CD14-positive monocyte (primary cell): ENCODE data around the gene MPC1. TPM values are rescaled to one million over a fixed set of nuclear protein-coding genes. Genes with fewer than 3 reads are reported as not detected.

Experiments
- DNase-seq, 3 donors: peaks; one replicate each; pipeline ENCODE4 v3.0.0-alpha.2; 2011 to 2022
- H2AFZ ChIP-seq: 2 replicates; pipeline ENCODE4 v1.6.0; 2012; ENCODE audit warnings: mild to moderate bottlenecking, low read depth, low read length, inconsistent platforms; ENCODE audit not compliant: insufficient read depth, poor library complexity, severe bottlenecking
- H3K27ac ChIP-seq, 2 donors: 1 replicate in 1 of 2; 2 replicates in 1 of 2; pipeline ENCODE4 v1.5.1; 2012 to 2013; ENCODE audit warnings: low read length in 2 of 2, control low read depth in 1 of 2, inconsistent platforms in 1 of 2, low read depth in 1 of 2, mild to moderate bottlenecking in 1 of 2
- H3K27me3 ChIP-seq, 2 donors: one replicate each; pipeline versions ENCODE4 v1.6.0 to v1.6.1; 2011 to 2013; ENCODE audit warnings: low read length in 2 of 2; ENCODE audit not compliant: control insufficient read depth in 2 of 2, insufficient read depth in 2 of 2
- H3K36me3 ChIP-seq, 2 donors: replicated peaks in 1 of 2; 1 replicate in 1 of 2; 2 replicates in 1 of 2; pipeline versions ENCODE4 v1.5.1 to v1.6.1; 2012 to 2013; ENCODE audit warnings: low read length in 2 of 2, control low read depth in 1 of 2, inconsistent platforms in 1 of 2, mild to moderate bottlenecking in 1 of 2; ENCODE audit not compliant: insufficient read depth in 2 of 2, control insufficient read depth in 1 of 2
- H3K4me1 ChIP-seq, 2 donors: 1 replicate in 1 of 2; 2 replicates in 1 of 2; pipeline versions ENCODE4 v1.5.1 to v1.6.1; 2012 to 2013; ENCODE audit warnings: low read length in 2 of 2, control low read depth in 1 of 2, inconsistent platforms in 1 of 2, mild to moderate bottlenecking in 1 of 2, moderate library complexity in 1 of 2; ENCODE audit not compliant: insufficient read depth in 2 of 2, control insufficient read depth in 1 of 2
- H3K4me2 ChIP-seq: replicated peaks from 2 replicates; pipeline ENCODE3; 2012; ENCODE audit warnings: low read length, moderate library complexity, mild to moderate bottlenecking; ENCODE audit not compliant: poor library complexity, severe bottlenecking; ENCODE audit errors: extremely low read depth
- H3K4me3 ChIP-seq, 3 experiments: fragments of 200-600 bp in 1 of 3; sonication (generic) in 1 of 3; replicated peaks in 1 of 3; 1 replicate in 2 of 3; 2 replicates in 1 of 3; pipeline ENCODE4 v1.5.1; 2011 to 2013; ENCODE audit warnings: low read length in 3 of 3, mild to moderate bottlenecking in 3 of 3, control low read depth in 2 of 3, low read depth in 2 of 3, inconsistent platforms in 1 of 3, moderate library complexity in 1 of 3
- H3K79me2 ChIP-seq: 2 replicates; pipeline ENCODE4 v1.6.0; 2012; ENCODE audit warnings: mild to moderate bottlenecking, control low read depth, inconsistent platforms, low read length, moderate library complexity; ENCODE audit not compliant: insufficient read depth
- H3K9ac ChIP-seq: 2 replicates; pipeline ENCODE4 v1.6.0; 2017; ENCODE audit warnings: low read length, mild to moderate bottlenecking; ENCODE audit not compliant: insufficient read depth, poor library complexity, severe bottlenecking
- H3K9me3 ChIP-seq, 2 donors: replicated peaks in 1 of 2; 1 replicate in 1 of 2; 2 replicates in 1 of 2; pipeline versions ENCODE4 v1.5.1 to v1.6.1; 2012 to 2013; ENCODE audit warnings: low read length in 2 of 2, control low read depth in 1 of 2; ENCODE audit not compliant: control insufficient read depth in 1 of 2, insufficient read depth in 1 of 2
- H4K20me1 ChIP-seq: 2 replicates; pipeline ENCODE4 v1.6.0; 2012; ENCODE audit warnings: mild to moderate bottlenecking, low read length, control low read depth, moderate library complexity; ENCODE audit not compliant: insufficient read depth
- H3K27ac Mint-ChIP-seq, 7 donors: one replicate each; pipeline ENCODE4 v1.8.0; 2020; ENCODE audit warnings: mild to moderate bottlenecking in 7 of 7, mixed read lengths in 7 of 7, moderate library complexity in 6 of 7, inconsistent platforms in 2 of 7
- H3K27me3 Mint-ChIP-seq, 3 donors: one replicate each; pipeline ENCODE4 v1.8.0; 2021 to 2022; ENCODE audit warnings: low read depth in 3 of 3, mild to moderate bottlenecking in 3 of 3, mixed read lengths in 3 of 3, moderate library complexity in 3 of 3, inconsistent platforms in 1 of 3
- H3K36me3 Mint-ChIP-seq, 2 donors: one replicate each; pipeline ENCODE4 v1.8.0; 2020; ENCODE audit warnings: mixed read lengths in 2 of 2, inconsistent platforms in 1 of 2, mild to moderate bottlenecking in 1 of 2
- H3K4me1 Mint-ChIP-seq: one replicate; pipeline ENCODE4 v1.8.0; 2020; ENCODE audit warnings: mild to moderate bottlenecking, mixed read lengths
- H3K4me3 Mint-ChIP-seq, 2 donors: one replicate each; pipeline ENCODE4 v1.8.0; 2020; ENCODE audit warnings: mild to moderate bottlenecking in 2 of 2, mixed read lengths in 2 of 2, moderate library complexity in 1 of 2
- H3K9me3 Mint-ChIP-seq, 7 donors: one replicate each; pipeline ENCODE4 v1.8.0; 2020 to 2022; ENCODE audit warnings: mixed read lengths in 7 of 7, mild to moderate bottlenecking in 6 of 7, moderate library complexity in 6 of 7, inconsistent platforms in 2 of 7
- WGBS: methylation state at CpG from one replicate; pipeline ENCODE4 v1.1.5; 2013; ENCODE audit warnings: missing lambda C conversion rate; ENCODE audit not compliant: insufficient coverage; 5-methylcytosine and 5-hydroxymethylcytosine counted together
- intact Hi-C, 2 donors: fragments of 100-400 bp; cut with micrococcal nuclease; formaldehyde crosslinking; loops; one replicate each; pipeline versions ENCODE4 v1.15.0 to v1.15.1; 2023
- polyA plus RNA-seq, 3 donors: library from polyadenylated mRNA; depleted of rRNA in 1 of 3; unstranded in 2 of 3; stranded (reverse) in 1 of 3; fragments of 300-500 nt in 2 of 3; fragments of >200 nt in 1 of 3; fragmentation: Illumina TruSeq in 2 of 3; gene quantifications; 1 replicate in 2 of 3; 2 replicates in 1 of 3; pipeline ENCODE4 v1.2.3, GENCODE V29; 2012 to 2021
- TF ChIP-seq, protein P1 (sequence below): fragments of 200-600 bp; IDR thresholded peaks from one replicate; pipeline ENCODE4 v1.8.0; 2022; ENCODE audit warnings: antibody characterized with exemption, mild to moderate bottlenecking

Gene MPC1
- polyA plus RNA-seq, 3 donors = 52.4 to 122 (median 104) TPM

GRCh38 chr6:166369782-166370181 lies 13.0 kb downstream of the MPC1 start:
- no peak overlapping the region for H3K27ac ChIP-seq
- H3K4me3 Mint-ChIP-seq = no peak overlapping the region
- no peak overlapping the region for H3K4me2 ChIP-seq
- H3K27me3 ChIP-seq = no peaks in the 10 kb centered on the region
- no peaks in the 10 kb centered on the region for H3K27me3 Mint-ChIP-seq
- no peak overlapping the region for H3K9ac ChIP-seq
- peaks cover 2% of the 10 kb centered on the region for H3K4me1 Mint-ChIP-seq
- WGBS = 100% methylated on average over 2 of the region's 3 CpGs
- TF ChIP-seq, protein P1, sequence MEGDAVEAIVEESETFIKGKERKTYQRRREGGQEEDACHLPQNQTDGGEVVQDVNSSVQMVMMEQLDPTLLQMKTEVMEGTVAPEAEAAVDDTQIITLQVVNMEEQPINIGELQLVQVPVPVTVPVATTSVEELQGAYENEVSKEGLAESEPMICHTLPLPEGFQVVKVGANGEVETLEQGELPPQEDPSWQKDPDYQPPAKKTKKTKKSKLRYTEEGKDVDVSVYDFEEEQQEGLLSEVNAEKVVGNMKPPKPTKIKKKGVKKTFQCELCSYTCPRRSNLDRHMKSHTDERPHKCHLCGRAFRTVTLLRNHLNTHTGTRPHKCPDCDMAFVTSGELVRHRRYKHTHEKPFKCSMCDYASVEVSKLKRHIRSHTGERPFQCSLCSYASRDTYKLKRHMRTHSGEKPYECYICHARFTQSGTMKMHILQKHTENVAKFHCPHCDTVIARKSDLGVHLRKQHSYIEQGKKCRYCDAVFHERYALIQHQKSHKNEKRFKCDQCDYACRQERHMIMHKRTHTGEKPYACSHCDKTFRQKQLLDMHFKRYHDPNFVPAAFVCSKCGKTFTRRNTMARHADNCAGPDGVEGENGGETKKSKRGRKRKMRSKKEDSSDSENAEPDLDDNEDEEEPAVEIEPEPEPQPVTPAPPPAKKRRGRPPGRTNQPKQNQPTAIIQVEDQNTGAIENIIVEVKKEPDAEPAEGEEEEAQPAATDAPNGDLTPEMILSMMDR = no peak
- peaks cover 5% of the 10 kb centered on the region for H4K20me1 ChIP-seq
- no peaks in the 10 kb centered on the region for H3K9me3 ChIP-seq
- peaks cover 0 to 1% (median 0%) of the 10 kb centered on the region in 7 donors for H3K9me3 Mint-ChIP-seq
- DNase-seq = no peak
- H2AFZ ChIP-seq = no peak overlapping the region
- no peaks in the 10 kb centered on the region for H3K79me2 ChIP-seq
- intact Hi-C loops = no loop called here
- no peaks in the 10 kb centered on the region for H3K4me1 ChIP-seq
- H3K4me3 ChIP-seq = no peak overlapping the region
- peak overlapping the region in 2 of 7 donors; percentile 43 to 81 for H3K27ac Mint-ChIP-seq
- H3K36me3 Mint-ChIP-seq = peaks cover 33 to 35% of the 10 kb centered on the region in 2 donors
- peaks cover 25 to 34% of the 10 kb centered on the region in 2 donors for H3K36me3 ChIP-seq

- no peaks in the 10 kb centered on the region for H3K79me2 ChIP-seq
- H3K27ac ChIP-seq = no peak overlapping the region
- H3K4me3 Mint-ChIP-seq = no peak overlapping the region
- intact Hi-C loops = no loop called here
- no peak overlapping the region for H3K9ac ChIP-seq
- H3K36me3 ChIP-seq = peaks cover 40 to 57% of the 10 kb centered on the region in 2 donors
- peaks cover 51 to 60% of the 10 kb centered on the region in 2 donors for H3K36me3 Mint-ChIP-seq
- H3K27me3 ChIP-seq = no peaks in the 10 kb centered on the region
- H3K4me1 Mint-ChIP-seq = peaks cover 2% of the 10 kb centered on the region
- peaks cover 0 to 1% (median 0%) of the 10 kb centered on the region in 7 donors for H3K9me3 Mint-ChIP-seq
- TF ChIP-seq, protein P1 = no peak
- H3K4me1 ChIP-seq = no peaks in the 10 kb centered on the region
- no peak overlapping the region for H3K4me2 ChIP-seq
- DNase-seq = no peak
- no peak overlapping the region for H2AFZ ChIP-seq
- no peak overlapping the region for H3K27ac Mint-ChIP-seq
- H3K4me3 ChIP-seq = no peak overlapping the region
- WGBS = no CpG with 5 or more reads among the region's 3 CpGs
- no peaks in the 10 kb centered on the region for H3K27me3 Mint-ChIP-seq
- H4K20me1 ChIP-seq = no peaks in the 10 kb centered on the region
- H3K9me3 ChIP-seq = no peaks in the 10 kb centered on the region
Measured at GRCh38 chr6:166366921-166367320, 15.8 kb downstream of the MPC1 start.
